GM18508 (cell line): Measurements from ENCODE around the gene LAMP2.
A peak's percentile ranks its signal among the peaks of the same experiment; 100 is the strongest.

Source experiments
- ATAC-seq: cut with Tn5 transposase; IDR thresholded peaks from one replicate; pipeline ENCODE4 v1.9.1; 2021; ENCODE audit warnings: moderate number of reproducible peaks; ENCODE audit not compliant: insufficient read depth, unreplicated experiment

LAMP2 gene

GRCh38 chrX:120459309-120459708 lies 9.8 kb downstream of the LAMP2 start:
- no peak for ATAC-seq

DNA sequence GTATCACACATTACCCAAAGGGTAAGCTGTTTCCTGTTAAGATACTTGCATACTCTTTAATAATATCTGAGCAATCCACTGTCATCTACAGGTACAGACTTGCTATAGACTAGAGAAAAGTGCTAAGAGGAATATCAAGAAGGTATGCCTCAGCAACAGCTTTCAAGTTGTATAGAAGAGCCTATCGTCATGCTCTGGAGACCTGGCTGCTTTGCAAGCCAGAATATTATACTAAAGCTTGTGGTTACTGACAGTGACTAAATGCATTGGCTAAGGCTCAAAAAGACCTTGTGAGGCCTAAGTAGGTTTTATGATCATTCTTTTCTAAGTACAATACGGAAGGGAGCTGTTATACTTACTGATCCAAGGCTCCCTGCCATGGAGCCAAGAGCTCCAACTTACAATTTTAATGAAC lies 11.3 kb downstream of the LAMP2 start:
- ATAC-seq, result peak; percentile 83

GRCh38 chrX:120456973-120457372 lies 12.1 kb downstream of the LAMP2 start:
- no peak for ATAC-seq

DNA sequence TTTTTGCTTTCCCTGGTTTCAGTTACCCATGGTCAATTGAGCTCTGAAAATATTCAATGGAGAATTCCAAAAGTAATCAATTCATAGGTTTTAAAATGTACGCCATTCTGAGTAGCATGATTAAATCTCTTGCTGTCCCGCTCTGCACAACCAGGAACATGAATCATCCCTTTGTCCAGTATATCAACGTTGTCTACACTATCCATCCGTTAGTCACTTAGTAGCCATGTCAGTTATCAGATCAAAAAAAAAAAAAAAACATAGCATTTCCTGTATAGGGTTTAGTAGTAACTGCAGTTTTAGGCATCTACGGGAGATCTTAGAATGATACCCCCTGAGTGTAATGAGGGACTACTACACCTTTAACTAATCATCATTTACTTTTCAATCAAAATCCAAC lies 15.1 kb downstream of the LAMP2 start:
- ATAC-seq, result no peak

- ATAC-seq, result no peak
These were observed 17.0 kb downstream of the LAMP2 start for GRCh38 chrX:120452131-120452530.

DNA sequence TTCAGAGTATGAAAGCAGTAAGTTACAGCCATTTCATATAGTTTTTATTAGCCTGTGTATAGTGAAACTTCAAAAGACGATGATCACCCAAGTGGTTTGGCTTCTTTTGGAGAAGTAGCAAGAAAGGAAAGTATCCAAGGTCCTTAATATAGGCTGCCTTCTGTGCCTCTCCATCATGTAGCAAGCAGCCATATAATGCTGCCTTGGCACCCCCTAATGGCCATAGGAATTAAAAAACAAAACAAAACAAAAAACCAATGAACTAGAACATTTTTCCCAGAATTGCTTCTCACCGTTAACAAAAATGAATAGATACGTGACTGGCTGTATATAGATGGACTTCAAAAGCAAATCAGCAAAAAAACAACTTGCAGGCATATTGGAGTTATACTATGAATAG lies 18.9 kb downstream of the LAMP2 start:
- ATAC-seq, result no peak

GRCh38 chrX:120446498-120446897 lies 22.6 kb downstream of the LAMP2 start:
- no peak for ATAC-seq

GRCh38 chrX:120439921-120440320 lies 29.2 kb downstream of the LAMP2 start:
- no peak for ATAC-seq

DNA sequence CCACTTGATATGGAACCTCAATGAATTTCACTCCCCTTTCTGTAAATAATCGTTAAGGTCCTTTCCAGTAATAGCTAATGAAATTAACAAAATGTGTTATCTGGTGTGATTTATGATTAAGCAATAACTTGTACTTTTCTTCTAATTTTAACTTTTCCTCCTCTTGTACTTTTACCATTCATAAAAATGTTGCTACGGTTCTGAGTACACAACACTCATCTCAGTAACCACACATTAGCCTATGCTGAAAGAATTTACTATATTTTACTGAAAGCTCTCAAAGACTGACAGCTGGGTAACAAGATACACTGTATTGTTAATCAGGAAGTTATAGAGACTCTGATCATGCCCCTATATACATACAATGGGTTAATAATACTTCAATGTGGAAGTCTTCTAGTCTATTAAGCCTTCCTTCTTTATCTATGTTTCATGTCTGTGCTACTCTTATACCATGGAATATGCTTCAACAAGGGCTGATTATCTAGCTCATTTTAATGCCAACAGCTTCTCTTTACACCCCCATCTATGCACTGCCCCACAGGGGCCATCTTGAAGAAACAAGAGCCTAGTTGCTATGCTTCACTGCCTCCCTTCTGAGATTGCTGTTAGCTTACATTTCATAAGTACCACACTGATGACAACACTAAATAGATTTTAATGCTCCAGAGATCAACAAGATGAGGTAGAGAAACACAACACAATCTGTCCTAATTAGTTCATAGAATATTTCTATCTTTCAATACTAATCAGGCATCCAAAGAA lies 39.1 kb downstream of the LAMP2 start:
- ATAC-seq, result peak; percentile 85

DNA sequence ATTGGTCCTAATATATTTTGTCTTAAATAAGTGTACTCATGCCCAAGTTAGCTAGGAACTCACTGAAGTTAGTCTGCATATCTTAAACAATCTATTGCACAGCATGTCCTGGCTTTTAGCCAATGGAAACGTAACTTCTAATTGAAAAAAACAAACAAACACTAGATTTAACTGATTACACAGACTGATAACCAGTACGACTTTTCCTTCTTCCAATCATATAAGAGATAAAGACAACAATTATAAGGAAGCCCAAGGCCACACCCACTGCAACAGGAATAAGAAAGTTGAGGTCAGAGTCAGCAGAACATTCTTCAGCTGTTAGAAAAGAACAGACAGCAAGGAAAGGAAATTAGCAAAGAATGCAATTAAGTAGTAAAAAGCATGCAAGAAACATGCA lies 40.8 kb downstream of the LAMP2 start:
- ATAC-seq, result no peak

GRCh38 chrX:120426599-120426998 lies 42.5 kb downstream of the LAMP2 start:
- no peak for ATAC-seq

DNA sequence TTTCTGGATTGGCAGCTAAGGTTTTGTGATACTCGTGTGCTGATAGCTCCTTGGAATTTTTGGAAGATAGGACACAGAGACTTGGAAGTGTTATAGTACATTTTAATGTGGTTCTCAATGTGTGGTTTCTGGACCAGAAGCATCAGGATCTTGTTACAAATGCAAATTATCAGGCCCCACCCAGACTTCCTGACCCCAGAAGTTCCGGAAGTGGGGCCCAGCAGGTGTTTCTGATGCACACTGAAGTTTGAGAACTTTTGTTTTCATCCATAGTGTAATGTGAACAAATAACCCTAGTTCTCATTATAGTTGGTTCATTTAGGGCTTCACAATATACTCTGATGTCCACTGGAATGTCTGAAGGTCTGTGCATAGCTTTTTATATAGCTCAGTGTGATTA lies 49.6 kb downstream of the LAMP2 start:
- ATAC-seq, result no peak

- no peak for ATAC-seq
These were observed 60.9 kb downstream of the LAMP2 start for GRCh38 chrX:120408168-120408567.

DNA sequence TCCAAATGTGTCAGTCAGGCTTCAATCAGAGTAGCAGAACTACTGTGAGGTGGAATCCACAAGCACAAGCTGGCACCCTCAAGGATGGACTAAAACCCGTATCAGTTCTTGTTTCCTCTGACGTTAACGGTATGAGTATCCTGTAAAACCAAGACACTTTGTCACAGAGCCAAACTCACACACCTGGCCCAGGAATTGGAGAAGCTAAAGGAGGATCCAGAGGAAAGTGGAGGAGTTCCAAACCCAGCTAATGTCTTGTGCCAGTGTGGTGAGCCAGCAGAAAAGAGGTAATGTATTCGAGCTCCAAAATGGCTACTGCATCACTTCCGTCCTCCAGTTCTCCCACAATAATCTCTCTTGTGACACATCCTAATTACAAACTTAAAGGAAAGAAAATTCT lies 62.5 kb downstream of the LAMP2 start:
- ATAC-seq, result no peak

DNA sequence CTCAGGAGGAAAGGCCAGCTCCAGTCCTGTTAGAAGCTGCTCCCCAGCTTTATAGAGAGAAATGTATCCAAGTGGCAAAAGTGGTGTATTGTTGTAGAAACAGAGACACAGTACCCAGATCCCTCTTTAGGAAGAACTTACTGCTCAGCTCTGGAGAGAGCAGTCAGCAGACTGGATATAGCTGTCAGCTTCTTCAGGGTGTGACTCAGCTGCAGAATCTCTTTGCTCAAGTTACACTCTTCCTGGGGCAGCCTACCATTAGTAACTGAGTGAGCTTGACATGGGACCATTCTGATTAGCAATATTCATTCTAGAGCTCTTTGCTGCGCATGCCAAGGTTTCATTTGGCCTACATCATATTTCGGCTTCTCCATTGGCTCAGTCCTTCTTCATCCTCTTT lies 66.7 kb downstream of the LAMP2 start:
- ATAC-seq, result no peak

- ATAC-seq, result no peak
These were observed 67.8 kb downstream of the LAMP2 start for GRCh38 chrX:120401301-120401700.

DNA sequence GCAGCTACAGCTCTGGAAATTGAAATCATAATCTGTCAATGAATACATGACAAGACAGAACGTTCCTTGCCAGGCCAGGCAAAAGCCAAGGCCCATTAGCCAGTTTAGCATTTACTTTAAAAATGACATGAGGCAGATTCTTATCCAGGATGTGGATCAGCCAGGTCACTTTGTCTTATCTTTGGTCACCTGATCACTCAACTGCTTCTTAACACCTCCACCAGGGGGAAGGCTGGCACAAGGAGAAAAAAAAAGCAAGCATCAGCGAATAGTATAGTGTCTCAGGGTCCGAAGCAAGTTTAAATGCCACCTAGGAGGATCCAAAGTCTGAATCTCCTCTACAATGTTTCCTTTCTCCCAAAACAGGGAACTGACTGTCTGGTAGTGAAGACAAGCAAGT lies 88.4 kb downstream of the LAMP2 start:
- ATAC-seq, result peak; percentile 65

- ATAC-seq, result no peak
These were observed 89.0 kb downstream of the LAMP2 start for GRCh38 chrX:120379937-120380681.

- no peak for ATAC-seq
These were observed 90.5 kb downstream of the LAMP2 start for GRCh38 chrX:120378570-120378969.
